HG02870 (cell line): Measurements from ENCODE around the gene CCL17.

Experiments
- ATAC-seq: cut with Tn5 transposase; IDR thresholded peaks from one replicate; pipeline ENCODE4 v1.9.1; 2021; ENCODE audit warnings: mild to moderate bottlenecking, moderate library complexity; ENCODE audit not compliant: unreplicated experiment

Gene CCL17

DNA sequence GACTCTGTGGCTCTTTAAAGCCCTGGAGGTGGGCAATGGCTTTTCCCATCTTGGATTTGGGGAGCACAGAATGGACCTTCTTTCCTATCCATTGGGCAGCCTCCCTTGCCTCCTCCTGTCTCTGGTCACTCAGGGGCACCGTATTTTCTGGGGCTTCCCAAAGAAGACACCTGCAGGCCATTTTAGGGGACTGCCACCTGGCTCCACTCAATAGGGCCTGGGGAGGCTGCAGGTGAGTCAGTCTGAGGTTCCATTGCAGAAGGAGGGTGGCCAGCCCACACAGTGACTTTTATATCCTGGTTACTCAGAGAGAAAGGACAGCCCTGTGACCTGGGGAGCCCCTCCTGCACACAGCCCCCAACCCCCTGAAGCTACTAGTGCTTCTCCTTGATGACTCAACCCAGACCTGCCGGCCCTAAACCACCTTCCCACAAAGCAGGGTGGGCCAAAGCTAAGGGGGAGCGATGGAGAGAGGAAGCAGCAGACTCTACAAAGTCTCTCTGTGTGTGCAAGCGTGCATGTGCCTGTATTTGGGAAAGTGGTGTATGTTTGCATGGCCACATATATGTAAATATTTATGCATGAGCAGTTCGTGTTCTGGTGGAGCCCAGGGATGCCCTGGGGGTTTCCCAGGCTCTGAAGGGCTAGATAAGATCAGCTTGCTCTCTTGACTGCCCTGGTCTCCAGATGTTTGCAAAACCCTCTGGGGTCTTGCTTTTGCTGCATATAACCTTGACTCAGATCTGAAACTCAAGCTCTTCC is 27.3 kb upstream of the CCL17 start:
- peak; percentile 82 for ATAC-seq

DNA sequence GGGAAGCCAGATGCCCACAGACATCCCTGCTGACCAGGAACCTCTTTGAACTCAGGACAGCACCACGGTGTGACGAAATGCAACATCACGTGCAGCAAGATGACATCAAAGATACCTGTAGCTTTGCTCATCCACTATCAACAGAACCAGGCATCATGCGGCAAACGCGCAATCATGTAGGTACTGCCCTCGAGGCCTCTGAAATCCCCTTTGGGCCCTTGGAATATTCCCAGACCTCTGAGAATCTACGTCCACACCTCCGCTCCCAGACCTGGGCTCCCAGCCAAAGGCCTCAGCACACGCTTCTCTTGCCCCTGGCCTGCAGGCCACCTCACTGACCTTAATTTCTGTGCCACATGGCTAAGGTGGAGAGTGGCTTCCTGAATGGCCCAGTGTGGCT is 25.0 kb upstream of the CCL17 start:
- ATAC-seq = no peak

DNA sequence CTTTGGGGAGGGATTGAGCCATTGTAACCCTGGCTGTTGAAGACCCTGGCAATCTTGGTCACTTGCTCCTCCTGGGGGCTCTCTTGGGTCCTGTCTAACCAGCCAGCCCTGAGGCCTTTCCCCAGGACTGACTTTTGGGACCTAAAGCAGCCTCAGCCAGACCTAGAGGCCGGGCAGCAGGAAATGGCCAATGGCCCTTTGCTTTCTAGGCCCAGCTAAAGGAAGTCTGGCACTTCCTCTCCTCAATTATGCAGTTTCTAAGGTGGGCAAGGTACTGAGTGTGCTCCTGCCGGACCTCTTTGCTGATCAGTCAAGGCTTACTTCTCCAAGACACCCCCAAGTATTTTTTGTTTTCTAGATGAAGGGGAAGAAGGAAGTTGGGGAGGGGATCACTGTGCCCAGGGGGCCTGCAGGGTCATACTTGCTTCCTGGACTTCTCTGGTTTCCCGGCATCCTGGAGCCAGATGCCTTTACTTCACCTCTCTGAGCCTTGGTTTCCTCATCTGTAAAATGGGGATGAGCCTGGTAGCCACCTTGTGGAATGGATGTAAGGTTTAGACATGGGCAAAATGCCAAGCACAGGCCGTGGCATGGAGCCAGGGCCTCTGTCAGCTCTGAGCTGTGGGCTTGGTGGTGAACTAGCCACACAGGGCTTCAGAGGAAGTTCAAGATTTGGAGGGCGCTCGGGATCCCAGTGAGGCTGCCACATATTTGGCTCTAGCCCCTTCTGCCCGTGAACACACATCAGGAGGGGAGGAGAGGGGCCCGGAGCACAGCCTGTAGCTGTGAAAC is 23.7 kb upstream of the CCL17 start:
- ATAC-seq = no peak

DNA sequence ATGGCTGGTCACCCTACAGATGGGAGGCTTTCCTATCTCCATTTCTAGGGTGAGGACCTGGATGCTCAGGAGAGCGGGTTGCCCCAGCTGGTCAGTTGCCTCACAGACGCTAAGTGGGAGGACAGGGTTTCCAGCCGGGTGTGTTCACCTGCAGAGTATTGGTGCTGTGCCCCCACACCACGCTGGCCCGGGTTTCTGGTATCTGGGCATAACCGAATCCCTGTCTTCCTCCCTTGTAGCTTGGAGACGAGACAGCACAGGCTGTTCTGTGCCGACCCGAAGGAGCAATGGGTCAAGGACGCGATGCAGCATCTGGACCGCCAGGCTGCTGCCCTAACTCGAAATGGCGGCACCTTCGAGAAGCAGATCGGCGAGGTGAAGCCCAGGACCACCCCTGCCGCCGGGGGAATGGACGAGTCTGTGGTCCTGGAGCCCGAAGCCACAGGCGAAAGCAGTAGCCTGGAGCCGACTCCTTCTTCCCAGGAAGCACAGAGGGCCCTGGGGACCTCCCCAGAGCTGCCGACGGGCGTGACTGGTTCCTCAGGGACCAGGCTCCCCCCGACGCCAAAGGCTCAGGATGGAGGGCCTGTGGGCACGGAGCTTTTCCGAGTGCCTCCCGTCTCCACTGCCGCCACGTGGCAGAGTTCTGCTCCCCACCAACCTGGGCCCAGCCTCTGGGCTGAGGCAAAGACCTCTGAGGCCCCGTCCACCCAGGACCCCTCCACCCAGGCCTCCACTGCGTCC is 22.6 kb upstream of the CCL17 start:
- ATAC-seq = no peak

GRCh38 chr16:57382535-57383275 is 21.9 kb upstream of the CCL17 start:
- no peak for ATAC-seq

GRCh38 chr16:57383276-57384247 is 21.0 kb upstream of the CCL17 start:
- no peak for ATAC-seq

GRCh38 chr16:57384248-57385070 is 20.1 kb upstream of the CCL17 start:
- ATAC-seq = no peak

GRCh38 chr16:57385083-57385482 is 19.5 kb upstream of the CCL17 start:
- ATAC-seq = no peak

- ATAC-seq = no peak
Observed at GRCh38 chr16:57386381-57386951, 18.1 kb upstream of the CCL17 start.

GRCh38 chr16:57387598-57388354 is 16.8 kb upstream of the CCL17 start:
- ATAC-seq = peak; percentile 31

- peak; percentile 61 for ATAC-seq
Observed at GRCh38 chr16:57388359-57389086, 16.0 kb upstream of the CCL17 start.

DNA sequence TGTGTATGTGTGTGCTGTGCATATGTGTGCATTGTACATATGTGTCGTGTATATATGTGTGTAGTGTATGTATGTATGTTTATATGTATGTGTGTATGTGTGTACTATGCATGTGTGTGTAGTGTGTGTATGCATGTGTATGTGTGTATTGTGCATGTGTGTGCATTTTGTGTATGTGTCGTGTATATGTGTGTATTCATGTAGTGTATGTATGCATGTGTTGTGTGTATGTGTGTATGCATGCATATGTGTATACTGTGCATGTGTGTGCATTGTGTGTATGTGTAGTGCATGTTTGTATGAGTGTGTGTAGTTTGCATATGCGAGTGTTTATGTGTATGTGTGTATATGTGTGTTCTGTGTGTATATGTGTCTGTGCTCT is 15.5 kb upstream of the CCL17 start:
- ATAC-seq = no peak

DNA sequence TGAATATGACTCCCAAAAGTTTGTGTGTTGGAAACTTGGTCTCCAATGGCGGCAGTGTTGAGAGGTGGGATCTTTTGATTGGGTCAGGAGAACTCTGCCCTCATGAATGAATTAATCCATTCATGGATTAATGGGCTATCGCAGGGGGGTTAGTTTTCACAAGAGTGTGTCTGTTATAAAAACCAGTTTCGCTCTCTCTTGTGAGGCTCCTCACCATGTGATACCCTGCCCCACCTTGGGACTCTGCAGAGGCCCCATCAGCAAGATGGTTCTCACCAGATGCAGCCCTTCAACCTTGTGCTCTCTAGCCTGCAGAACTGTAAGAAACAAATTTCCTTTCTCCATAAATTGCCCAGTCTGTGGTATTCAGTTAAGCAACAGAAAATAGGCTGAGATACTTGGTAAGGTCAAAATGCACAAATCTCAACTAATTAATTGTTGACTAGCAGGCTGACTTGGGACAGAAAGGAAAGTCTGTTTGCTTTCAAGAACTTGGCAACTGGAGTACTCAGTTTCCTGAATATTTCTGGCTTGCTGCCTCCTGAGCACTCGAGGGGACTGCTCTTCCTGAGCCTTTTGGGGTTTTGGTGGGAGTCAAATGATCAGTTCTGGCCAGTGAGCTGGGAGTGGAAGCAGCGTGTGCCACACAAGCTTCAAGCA is 13.8 kb upstream of the CCL17 start:
- ATAC-seq = no peak

DNA sequence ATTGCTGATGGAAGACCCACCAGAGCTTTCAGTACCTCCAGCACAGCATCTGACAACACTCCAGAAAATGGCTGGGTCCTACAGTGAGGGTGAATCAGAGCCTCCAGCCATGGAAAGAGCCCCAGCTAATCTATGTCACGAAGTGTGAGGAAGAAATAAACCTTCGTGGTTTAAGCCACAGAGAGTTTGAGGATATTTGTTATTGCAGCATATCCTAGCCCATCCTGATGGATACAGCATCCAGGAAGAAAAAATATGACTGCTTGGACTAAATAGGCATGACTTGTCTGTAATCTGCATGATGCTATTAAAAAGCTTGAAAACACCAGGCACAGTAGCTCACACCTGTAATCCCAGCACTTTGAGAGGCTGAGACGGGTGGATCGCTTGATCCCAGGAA is 13.3 kb upstream of the CCL17 start:
- ATAC-seq = no peak

- ATAC-seq = no peak
Observed at GRCh38 chr16:57391708-57392107, 12.9 kb upstream of the CCL17 start.

- ATAC-seq = no peak
Observed at GRCh38 chr16:57392694-57393093, 11.9 kb upstream of the CCL17 start.

GRCh38 chr16:57394444-57394843 is 10.1 kb upstream of the CCL17 start:
- ATAC-seq = no peak
